Measurements from ENCODE around the gene IFITM5.

- TF ChIP-seq CTCF (IDR thresholded peaks at IDR 0.05) (no peak), POLR2A (IDR thresholded peaks at IDR 0.05) (no peak)
Measured at GRCh38 chr11:297051-297585, 2.2 kb downstream of the IFITM5 start.

Measured in thyroid gland (tissue), 4 donors.